ENCODE data around the gene SERTM1.

Gene SERTM1

DNA sequence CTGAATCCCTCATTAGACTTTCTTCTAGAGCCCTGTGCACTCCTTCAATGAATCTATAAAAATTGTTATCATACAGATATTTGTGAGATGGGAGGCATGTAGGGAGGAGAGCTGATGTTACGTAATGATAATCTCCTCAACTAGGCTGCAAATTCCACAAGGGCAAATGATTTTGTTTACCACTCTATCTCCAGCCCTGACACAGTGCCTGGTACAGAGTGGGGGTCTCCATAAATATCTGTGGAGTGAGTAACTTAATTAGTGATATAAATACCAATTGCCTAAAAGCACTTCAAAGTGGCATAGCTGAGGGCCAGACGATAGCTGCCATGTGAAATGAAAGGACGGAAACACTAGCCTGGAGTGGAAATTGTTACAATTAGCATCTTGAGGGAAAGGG, 54.2 kb downstream of the SERTM1 start:
- no peak for ATAC-seq
- no peak for TF ChIP-seq ZFP30 (CRISPR knock-in tag; IDR thresholded peaks at IDR 0.05)
- no peak for TF ChIP-seq CSDC2 (CRISPR knock-in tag; IDR thresholded peaks at IDR 0.05)
- no peak for TF ChIP-seq ZFP3 (CRISPR knock-in tag; IDR thresholded peaks at IDR 0.05)
- TF ChIP-seq, protein P1, sequence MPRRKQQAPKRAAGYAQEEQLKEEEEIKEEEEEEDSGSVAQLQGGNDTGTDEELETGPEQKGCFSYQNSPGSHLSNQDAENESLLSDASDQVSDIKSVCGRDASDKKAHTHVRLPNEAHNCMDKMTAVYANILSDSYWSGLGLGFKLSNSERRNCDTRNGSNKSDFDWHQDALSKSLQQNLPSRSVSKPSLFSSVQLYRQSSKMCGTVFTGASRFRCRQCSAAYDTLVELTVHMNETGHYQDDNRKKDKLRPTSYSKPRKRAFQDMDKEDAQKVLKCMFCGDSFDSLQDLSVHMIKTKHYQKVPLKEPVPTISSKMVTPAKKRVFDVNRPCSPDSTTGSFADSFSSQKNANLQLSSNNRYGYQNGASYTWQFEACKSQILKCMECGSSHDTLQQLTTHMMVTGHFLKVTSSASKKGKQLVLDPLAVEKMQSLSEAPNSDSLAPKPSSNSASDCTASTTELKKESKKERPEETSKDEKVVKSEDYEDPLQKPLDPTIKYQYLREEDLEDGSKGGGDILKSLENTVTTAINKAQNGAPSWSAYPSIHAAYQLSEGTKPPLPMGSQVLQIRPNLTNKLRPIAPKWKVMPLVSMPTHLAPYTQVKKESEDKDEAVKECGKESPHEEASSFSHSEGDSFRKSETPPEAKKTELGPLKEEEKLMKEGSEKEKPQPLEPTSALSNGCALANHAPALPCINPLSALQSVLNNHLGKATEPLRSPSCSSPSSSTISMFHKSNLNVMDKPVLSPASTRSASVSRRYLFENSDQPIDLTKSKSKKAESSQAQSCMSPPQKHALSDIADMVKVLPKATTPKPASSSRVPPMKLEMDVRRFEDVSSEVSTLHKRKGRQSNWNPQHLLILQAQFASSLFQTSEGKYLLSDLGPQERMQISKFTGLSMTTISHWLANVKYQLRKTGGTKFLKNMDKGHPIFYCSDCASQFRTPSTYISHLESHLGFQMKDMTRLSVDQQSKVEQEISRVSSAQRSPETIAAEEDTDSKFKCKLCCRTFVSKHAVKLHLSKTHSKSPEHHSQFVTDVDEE (CRISPR knock-in tag; IDR thresholded peaks at IDR 0.05): no peak
- no peak for TF ChIP-seq ZC3H10 (CRISPR knock-in tag; IDR thresholded peaks at IDR 0.05)
- TF ChIP-seq ARNTL (CRISPR knock-in tag; IDR thresholded peaks at IDR 0.05; ENCODE audit: borderline replicate concordance, low read depth): no peak
- TF ChIP-seq, protein P2, sequence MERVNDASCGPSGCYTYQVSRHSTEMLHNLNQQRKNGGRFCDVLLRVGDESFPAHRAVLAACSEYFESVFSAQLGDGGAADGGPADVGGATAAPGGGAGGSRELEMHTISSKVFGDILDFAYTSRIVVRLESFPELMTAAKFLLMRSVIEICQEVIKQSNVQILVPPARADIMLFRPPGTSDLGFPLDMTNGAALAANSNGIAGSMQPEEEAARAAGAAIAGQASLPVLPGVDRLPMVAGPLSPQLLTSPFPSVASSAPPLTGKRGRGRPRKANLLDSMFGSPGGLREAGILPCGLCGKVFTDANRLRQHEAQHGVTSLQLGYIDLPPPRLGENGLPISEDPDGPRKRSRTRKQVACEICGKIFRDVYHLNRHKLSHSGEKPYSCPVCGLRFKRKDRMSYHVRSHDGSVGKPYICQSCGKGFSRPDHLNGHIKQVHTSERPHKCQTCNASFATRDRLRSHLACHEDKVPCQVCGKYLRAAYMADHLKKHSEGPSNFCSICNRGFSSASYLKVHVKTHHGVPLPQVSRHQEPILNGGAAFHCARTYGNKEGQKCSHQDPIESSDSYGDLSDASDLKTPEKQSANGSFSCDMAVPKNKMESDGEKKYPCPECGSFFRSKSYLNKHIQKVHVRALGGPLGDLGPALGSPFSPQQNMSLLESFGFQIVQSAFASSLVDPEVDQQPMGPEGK (CRISPR knock-in tag; IDR thresholded peaks at IDR 0.05; ENCODE audit: borderline replicate concordance): no peak
- TF ChIP-seq GLIS3 (CRISPR knock-in tag; IDR thresholded peaks at IDR 0.05): no peak
- TF ChIP-seq ZNF565 (CRISPR knock-in tag; conservative IDR thresholded peaks at IDR 0.05; ENCODE audit: low read depth): no peak

DNA sequence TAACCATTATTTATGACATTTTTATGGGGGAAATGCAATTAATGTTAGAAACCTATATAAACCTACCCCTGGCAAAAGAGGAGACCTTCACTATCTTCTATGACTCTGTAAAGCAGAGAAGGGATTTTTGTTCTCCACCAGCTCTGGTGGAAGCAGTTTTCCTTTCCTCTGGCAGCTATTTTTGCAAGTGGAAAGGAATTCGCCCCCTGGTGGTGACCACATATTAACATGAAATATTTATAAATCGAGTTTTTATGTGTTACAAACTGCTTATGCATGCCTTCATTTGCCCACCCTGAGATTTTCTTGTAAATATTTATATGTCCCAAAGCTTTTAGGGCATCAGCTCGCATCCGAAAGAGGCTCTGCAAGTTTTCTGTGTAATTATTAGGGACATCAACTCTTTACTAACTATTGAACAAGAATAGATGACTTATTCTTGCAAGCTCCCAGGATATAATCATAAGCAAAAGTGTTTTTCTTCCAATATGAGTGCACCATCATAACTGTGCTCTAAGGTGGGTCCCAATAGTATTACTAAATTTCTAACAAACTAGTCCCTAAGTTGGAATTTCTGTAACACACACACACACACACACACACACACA, 62.4 kb downstream of the SERTM1 start:
- TF ChIP-seq ESRRG (CRISPR knock-in tag; IDR thresholded peaks at IDR 0.05): no peak
- ATAC-seq: peak; percentile 28; the same call in 1 of the 3 replicates

DNA sequence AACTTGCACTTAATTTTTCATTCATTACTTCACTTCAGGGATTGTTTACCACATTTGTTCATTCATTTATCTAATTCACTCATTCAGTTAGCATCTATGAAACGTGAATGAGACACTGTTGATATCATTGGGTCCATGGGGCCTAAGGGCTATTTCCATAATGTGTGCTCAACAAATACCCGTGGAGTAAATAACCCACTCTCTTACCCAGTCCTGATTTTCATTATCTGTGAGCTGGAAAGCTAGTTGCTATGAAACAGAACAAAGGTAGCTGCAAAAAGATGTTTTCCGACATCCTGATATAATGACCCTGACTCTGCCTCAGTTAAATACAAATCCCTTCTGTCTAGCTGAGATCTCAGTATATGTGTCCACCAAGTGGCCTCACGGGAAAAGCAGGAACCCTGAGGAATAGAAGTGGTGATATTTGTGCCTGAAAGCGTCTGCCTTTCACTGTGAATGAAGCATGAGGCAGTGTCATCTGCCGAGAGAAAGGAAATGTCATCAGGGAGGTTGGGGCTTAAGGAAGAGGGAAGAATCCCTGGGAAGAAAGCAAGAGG, 63.8 kb downstream of the SERTM1 start:
- no peak for TF ChIP-seq ISL1 (CRISPR knock-in tag; IDR thresholded peaks at IDR 0.05)
- TF ChIP-seq BACH2 (CRISPR knock-in tag; IDR thresholded peaks at IDR 0.05; ENCODE audit: borderline replicate concordance): no peak
- TF ChIP-seq ZNF8 (CRISPR knock-in tag; IDR thresholded peaks at IDR 0.05): no peak
- TF ChIP-seq TCF4 (CRISPR knock-in tag; IDR thresholded peaks at IDR 0.05; ENCODE audit: borderline replicate concordance): no peak
- TF ChIP-seq, protein P3, sequence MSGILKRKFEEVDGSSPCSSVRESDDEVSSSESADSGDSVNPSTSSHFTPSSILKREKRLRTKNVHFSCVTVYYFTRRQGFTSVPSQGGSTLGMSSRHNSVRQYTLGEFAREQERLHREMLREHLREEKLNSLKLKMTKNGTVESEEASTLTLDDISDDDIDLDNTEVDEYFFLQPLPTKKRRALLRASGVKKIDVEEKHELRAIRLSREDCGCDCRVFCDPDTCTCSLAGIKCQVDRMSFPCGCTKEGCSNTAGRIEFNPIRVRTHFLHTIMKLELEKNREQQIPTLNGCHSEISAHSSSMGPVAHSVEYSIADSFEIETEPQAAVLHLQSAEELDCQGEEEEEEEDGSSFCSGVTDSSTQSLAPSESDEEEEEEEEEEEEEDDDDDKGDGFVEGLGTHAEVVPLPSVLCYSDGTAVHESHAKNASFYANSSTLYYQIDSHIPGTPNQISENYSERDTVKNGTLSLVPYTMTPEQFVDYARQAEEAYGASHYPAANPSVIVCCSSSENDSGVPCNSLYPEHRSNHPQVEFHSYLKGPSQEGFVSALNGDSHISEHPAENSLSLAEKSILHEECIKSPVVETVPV (CRISPR knock-in tag; IDR thresholded peaks at IDR 0.05): no peak
- TF ChIP-seq ARNTL (CRISPR knock-in tag; IDR thresholded peaks at IDR 0.05; ENCODE audit: borderline replicate concordance, low read depth): no peak
- TF ChIP-seq ZNF565 (CRISPR knock-in tag; conservative IDR thresholded peaks at IDR 0.05; ENCODE audit: low read depth): no peak
- TF ChIP-seq ZFP30 (CRISPR knock-in tag; IDR thresholded peaks at IDR 0.05): no peak
- TF ChIP-seq, protein P4, sequence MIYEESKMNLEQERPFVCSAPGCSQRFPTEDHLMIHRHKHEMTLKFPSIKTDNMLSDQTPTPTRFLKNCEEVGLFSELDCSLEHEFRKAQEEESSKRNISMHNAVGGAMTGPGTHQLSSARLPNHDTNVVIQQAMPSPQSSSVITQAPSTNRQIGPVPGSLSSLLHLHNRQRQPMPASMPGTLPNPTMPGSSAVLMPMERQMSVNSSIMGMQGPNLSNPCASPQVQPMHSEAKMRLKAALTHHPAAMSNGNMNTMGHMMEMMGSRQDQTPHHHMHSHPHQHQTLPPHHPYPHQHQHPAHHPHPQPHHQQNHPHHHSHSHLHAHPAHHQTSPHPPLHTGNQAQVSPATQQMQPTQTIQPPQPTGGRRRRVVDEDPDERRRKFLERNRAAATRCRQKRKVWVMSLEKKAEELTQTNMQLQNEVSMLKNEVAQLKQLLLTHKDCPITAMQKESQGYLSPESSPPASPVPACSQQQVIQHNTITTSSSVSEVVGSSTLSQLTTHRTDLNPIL (CRISPR knock-in tag; IDR thresholded peaks at IDR 0.05; ENCODE audit: low read depth): no peak
- TF ChIP-seq ZFP3 (CRISPR knock-in tag; IDR thresholded peaks at IDR 0.05): no peak
- no peak for ATAC-seq

DNA sequence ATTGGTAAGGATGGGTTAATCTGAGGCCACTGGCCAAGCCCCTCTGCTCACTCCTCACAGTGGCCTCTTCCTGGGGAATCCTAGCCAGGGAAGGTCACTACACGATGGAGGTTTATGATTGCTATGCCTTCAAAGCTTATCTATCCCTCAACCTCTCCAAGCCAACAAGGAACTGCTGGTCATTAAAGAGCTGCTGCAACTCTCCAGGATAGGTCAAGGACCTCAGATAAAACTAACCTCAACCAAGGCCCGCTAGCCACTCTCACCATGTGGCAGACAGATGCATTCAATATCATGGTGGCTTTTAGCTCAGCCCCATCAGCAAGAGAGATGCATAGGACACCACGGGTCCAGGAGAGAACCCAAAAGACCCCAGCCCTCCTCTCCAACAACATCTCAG, 71.6 kb downstream of the SERTM1 start:
- ATAC-seq: no peak
- TF ChIP-seq ESRRG (CRISPR knock-in tag; IDR thresholded peaks at IDR 0.05) (no peak), OSR1 (CRISPR knock-in tag; IDR thresholded peaks at IDR 0.05) (no peak), ZNF8 (CRISPR knock-in tag; IDR thresholded peaks at IDR 0.05) (no peak), BACH2 (CRISPR knock-in tag; IDR thresholded peaks at IDR 0.05; ENCODE audit: borderline replicate concordance) (no peak), ZFP3 (CRISPR knock-in tag; IDR thresholded peaks at IDR 0.05) (no peak), ARNTL (CRISPR knock-in tag; IDR thresholded peaks at IDR 0.05; ENCODE audit: borderline replicate concordance, low read depth) (no peak), GLIS3 (CRISPR knock-in tag; IDR thresholded peaks at IDR 0.05) (no peak)
- TF ChIP-seq, protein P1 (CRISPR knock-in tag; IDR thresholded peaks at IDR 0.05): no peak
- TF ChIP-seq, protein P3 (CRISPR knock-in tag; IDR thresholded peaks at IDR 0.05): no peak
- TF ChIP-seq, protein P4 (CRISPR knock-in tag; IDR thresholded peaks at IDR 0.05; ENCODE audit: low read depth): no peak
- TF ChIP-seq, protein P5, sequence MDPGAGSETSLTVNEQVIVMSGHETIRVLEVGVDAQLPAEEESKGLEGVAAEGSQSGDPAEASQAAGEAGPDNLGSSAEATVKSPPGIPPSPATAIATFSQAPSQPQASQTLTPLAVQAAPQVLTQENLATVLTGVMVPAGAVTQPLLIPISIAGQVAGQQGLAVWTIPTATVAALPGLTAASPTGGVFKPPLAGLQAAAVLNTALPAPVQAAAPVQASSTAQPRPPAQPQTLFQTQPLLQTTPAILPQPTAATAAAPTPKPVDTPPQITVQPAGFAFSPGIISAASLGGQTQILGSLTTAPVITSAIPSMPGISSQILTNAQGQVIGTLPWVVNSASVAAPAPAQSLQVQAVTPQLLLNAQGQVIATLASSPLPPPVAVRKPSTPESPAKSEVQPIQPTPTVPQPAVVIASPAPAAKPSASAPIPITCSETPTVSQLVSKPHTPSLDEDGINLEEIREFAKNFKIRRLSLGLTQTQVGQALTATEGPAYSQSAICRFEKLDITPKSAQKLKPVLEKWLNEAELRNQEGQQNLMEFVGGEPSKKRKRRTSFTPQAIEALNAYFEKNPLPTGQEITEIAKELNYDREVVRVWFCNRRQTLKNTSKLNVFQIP (CRISPR knock-in tag; IDR thresholded peaks at IDR 0.05; ENCODE audit: borderline replicate concordance, low read depth): no peak

Data from SK-N-SH treated with all-trans-retinoic acid at 6 μM for 48 hours (cell line).